ELR (cell line): ENCODE results near the gene SRRT.

ENCODE experiments used
- DNase-seq: peaks from one replicate; pipeline ENCODE4 v3.0.0-alpha.2; 2015; ENCODE audit warnings: low read depth

Gene SRRT

GRCh38 chr7:100855515-100855914 lies 19.4 kb upstream of the SRRT start:
- DNase-seq = no peak

GRCh38 chr7:100856871-100857282 lies 18.0 kb upstream of the SRRT start:
- no peak for DNase-seq

GRCh38 chr7:100859856-100860255 lies 15.0 kb upstream of the SRRT start:
- no peak for DNase-seq

- no peak for DNase-seq
Observed at GRCh38 chr7:100860702-100861615, 13.9 kb upstream of the SRRT start.

GRCh38 chr7:100861616-100861985 lies 13.3 kb upstream of the SRRT start:
- DNase-seq = no peak

GRCh38 chr7:100863406-100863950 lies 11.4 kb upstream of the SRRT start:
- DNase-seq = no peak

GRCh38 chr7:100864263-100864845 lies 10.5 kb upstream of the SRRT start:
- DNase-seq = no peak

- DNase-seq = peak; percentile 48
Observed at GRCh38 chr7:100865372-100865911, 9.5 kb upstream of the SRRT start.

- DNase-seq = peak; percentile 30
Observed at GRCh38 chr7:100865938-100866728, 8.8 kb upstream of the SRRT start.

- no peak for DNase-seq
Observed at GRCh38 chr7:100866729-100867039, 8.2 kb upstream of the SRRT start.

- peak; percentile 92 for DNase-seq
Observed at GRCh38 chr7:100867040-100867775, 7.7 kb upstream of the SRRT start, which contains the start of gene TRIP6. TRIP6 (plus strand) TSS chr7:100867387; CDS start chr7:100867498, 111 bp downstream.

- peak; percentile 36 for DNase-seq
Observed at GRCh38 chr7:100867776-100868485, 7.0 kb upstream of the SRRT start.

GRCh38 chr7:100873599-100874299 lies 1.2 kb upstream of the SRRT start:
- DNase-seq = no peak

- DNase-seq = no peak
Observed at GRCh38 chr7:100874300-100874576, 665 bp upstream of the SRRT start.

- DNase-seq = peak; percentile 51
Observed at GRCh38 chr7:100875356-100875751, 451 bp downstream of the SRRT start.

- DNase-seq = no peak
Observed at GRCh38 chr7:100878013-100878412, 3.1 kb downstream of the SRRT start.

- no peak for DNase-seq
Observed at GRCh38 chr7:100878685-100879084, 3.8 kb downstream of the SRRT start.

- DNase-seq = no peak
Observed at GRCh38 chr7:100879685-100880261, 4.9 kb downstream of the SRRT start.

- DNase-seq = no peak
Observed at GRCh38 chr7:100880645-100881044, 5.7 kb downstream of the SRRT start.

- no peak for DNase-seq
Observed at GRCh38 chr7:100881136-100881535, 6.2 kb downstream of the SRRT start.
